DOHH2 (cell line): ENCODE data around the gene EDN3.

Experiments used
- H3F3A ChIP-seq: fragments of 200-600 bp; sonication (generic), shearing (Covaris generic); 2 replicates; pipeline ENCODE4 v1.6.0; 2016; ENCODE audit warnings: antibody characterized with exemption, mild to moderate bottlenecking; ENCODE audit not compliant: control insufficient read depth, insufficient read depth
- H3K27ac ChIP-seq: fragments of 200-600 bp; sonication (generic); 2 replicates; pipeline ENCODE4 v1.5.1; 2014; ENCODE audit warnings: low read depth, mild to moderate bottlenecking, low read length, moderate library complexity
- H3K27me3 ChIP-seq: fragments of 200-600 bp; sonication (generic); 2 replicates; pipeline ENCODE4 v1.6.1; 2014; ENCODE audit warnings: mild to moderate bottlenecking, low read length, mixed read lengths; ENCODE audit not compliant: control insufficient read depth
- H3K36me3 ChIP-seq: fragments of 200-600 bp; sonication (generic); 2 replicates; pipeline ENCODE4 v1.6.1; 2014; ENCODE audit warnings: mild to moderate bottlenecking, low read length, moderate library complexity, mixed read lengths; ENCODE audit not compliant: control insufficient read depth
- H3K4me1 ChIP-seq: fragments of 200-600 bp; sonication (generic); 2 replicates; pipeline ENCODE4 v1.6.1; 2014; ENCODE audit warnings: mild to moderate bottlenecking, low read length, mixed read lengths; ENCODE audit not compliant: control insufficient read depth
- H3K4me2 ChIP-seq: fragments of 200-600 bp; sonication (generic); 2 replicates; pipeline ENCODE4 v1.6.0; 2014; ENCODE audit warnings: mild to moderate bottlenecking, low read length, moderate library complexity
- H3K4me3 ChIP-seq: fragments of 200-600 bp; sonication (generic); 2 replicates; pipeline ENCODE4 v1.5.1; 2014; ENCODE audit warnings: mild to moderate bottlenecking, low read length, mixed read lengths
- H3K79me2 ChIP-seq: fragments of 200-600 bp; sonication (generic); 2 replicates; pipeline ENCODE4 v1.6.1; 2014; ENCODE audit warnings: mild to moderate bottlenecking, low read length, mixed read lengths; ENCODE audit not compliant: control insufficient read depth
- H3K9me2 ChIP-seq: fragments of 200-600 bp; sonication (generic); replicated peaks from 2 replicates; pipeline ENCODE4 v1.6.1; 2014; ENCODE audit warnings: mild to moderate bottlenecking, low read length, mixed read lengths; ENCODE audit not compliant: control insufficient read depth
- H3K9me3 ChIP-seq: fragments of 200-600 bp; sonication (generic); 2 replicates; pipeline ENCODE4 v1.6.1; 2014; ENCODE audit warnings: antibody characterized with exemption, low read length, mixed read lengths; ENCODE audit not compliant: control insufficient read depth, insufficient read depth
- H4K20me1 ChIP-seq: fragments of 200-600 bp; sonication (generic); 2 replicates; pipeline ENCODE4 v1.6.0; 2014; ENCODE audit warnings: low read depth, mild to moderate bottlenecking, antibody characterized with exemption, low read length, moderate library complexity; ENCODE audit not compliant: control insufficient read depth, insufficient read depth
- CTCF ChIP-seq: fragments of 200-600 bp; sonication (generic); IDR thresholded peaks from one replicate; pipeline ENCODE4 v1.5.1; 2014; ENCODE audit warnings: antibody characterized with exemption, mild to moderate bottlenecking, low read depth, low read length; ENCODE audit not compliant: poor library complexity, severe bottlenecking
- EZH2phosphoT487 ChIP-seq: fragments of 200-600 bp; sonication (generic); IDR thresholded peaks from 2 replicates; pipeline ENCODE4 v1.6.1; 2017; ENCODE audit warnings: borderline replicate concordance, mild to moderate bottlenecking, antibody characterized with exemption, low read length, moderate library complexity, mixed read lengths

EDN3 gene

DNA sequence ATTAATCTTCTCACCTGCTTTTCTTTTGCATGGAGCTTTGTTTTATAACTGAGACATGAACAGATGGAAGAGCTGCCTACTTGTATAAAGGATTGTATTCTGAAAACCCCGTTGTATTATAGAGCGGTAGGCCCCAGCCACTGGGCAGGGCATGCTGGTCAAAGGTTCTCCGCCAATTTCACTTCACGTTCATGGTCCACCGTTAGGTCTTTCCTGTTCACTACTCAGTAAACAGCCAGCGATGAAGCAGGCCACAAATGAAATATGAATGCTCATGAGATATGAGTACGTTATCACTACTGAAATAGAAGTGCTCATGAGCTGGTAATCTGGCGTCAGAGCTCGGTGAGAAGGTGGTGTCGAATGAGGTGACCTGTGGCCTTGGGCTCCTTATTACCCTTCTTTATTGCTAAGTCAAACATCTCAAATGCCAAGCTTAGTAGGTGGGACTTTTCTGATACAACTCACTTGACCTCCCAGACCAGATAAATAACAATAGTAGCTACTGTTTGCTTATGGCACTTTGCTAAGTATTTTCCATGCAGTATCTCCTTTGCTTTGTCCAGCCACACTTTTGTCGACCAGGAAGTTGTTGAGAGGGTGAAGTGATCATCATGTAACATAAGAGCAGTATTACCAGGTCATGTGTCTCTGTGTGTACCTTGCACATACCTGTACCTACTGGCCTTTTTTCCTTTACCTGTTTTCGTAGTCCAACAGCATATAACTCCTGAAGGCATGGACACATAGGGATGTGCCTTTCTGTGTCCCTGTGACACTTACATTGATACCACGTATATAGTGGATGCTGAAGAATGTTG is 16.7 kb downstream of the EDN3 start:
- Histone ChIP-seq H3K9me2 (no peaks in the 10 kb centered on the region), H3K4me2 (no peak overlapping the region), H3K9me3 (no peaks in the 10 kb centered on the region), H3K4me3 (no peak overlapping the region), H3F3A (no peaks in the 10 kb centered on the region), H3K36me3 (no peaks in the 10 kb centered on the region), H4K20me1 (no peaks in the 10 kb centered on the region), H3K4me1 (no peaks in the 10 kb centered on the region), H3K27me3 (peaks cover 11% of the 10 kb centered on the region), H3K79me2 (no peaks in the 10 kb centered on the region), H3K27ac (no peak overlapping the region)
- TF ChIP-seq EZH2phosphoT487 (no peak), CTCF (no peak)

DNA sequence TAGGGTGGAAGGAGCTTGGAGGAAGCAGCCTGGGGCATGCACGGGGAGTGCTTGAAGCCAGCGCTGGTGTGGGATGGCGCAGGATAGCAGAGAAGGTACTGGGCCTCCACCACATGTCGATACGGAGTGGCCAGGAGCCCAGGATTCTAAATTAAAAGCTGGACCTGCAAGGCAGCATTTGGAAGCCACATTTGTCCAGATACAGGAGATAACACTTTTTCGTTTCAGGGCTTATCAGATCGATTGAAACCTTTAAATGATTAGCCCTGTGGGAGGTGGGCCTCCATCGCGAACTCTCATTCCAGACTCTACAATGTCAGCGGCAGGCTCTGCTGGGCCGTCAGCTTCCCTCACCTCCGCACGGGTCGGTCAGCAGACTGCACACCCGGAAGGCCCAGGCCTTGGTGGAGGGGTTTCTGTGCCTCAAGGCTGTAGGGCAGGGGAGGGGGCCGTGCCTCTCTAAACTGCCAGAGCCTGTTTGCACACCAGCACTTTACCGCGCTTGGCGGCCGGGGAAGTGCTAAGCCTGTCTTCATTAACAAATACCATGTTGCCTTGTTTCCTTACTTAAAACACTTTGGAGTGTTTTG is 17.9 kb downstream of the EDN3 start:
- H3K4me3 ChIP-seq, result no peak overlapping the region
- H3K27ac ChIP-seq, result no peak overlapping the region
- H3K36me3 ChIP-seq, result no peaks in the 10 kb centered on the region
- peaks cover 14% of the 10 kb centered on the region for H3K27me3 ChIP-seq
- H3K4me2 ChIP-seq, result no peak overlapping the region
- H4K20me1 ChIP-seq, result no peaks in the 10 kb centered on the region
- no peaks in the 10 kb centered on the region for H3K79me2 ChIP-seq
- no peaks in the 10 kb centered on the region for H3K9me2 ChIP-seq
- no peaks in the 10 kb centered on the region for H3K4me1 ChIP-seq
- TF ChIP-seq CTCF (no peak), EZH2phosphoT487 (no peak)
- no peaks in the 10 kb centered on the region for H3F3A ChIP-seq
- no peaks in the 10 kb centered on the region for H3K9me3 ChIP-seq

DNA sequence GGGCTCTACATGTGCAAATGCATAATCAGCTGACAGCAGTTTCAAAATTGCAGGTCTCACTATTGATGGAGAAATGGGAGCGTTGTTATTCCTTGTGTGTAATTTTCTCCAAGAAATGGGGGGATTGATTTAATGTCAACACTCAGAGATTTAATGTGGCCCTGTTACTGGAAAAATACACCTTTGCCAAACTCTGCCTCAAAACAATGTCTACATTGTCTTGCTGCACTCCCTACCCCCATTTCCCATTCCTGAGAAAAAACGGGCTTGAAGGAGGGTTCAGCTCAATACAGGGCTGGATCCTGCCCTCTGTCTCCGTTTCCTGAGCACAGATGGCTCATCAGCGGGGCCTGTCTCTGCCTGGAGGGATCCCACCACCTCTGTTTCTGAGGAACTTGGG is 18.4 kb downstream of the EDN3 start:
- no peaks in the 10 kb centered on the region for H4K20me1 ChIP-seq
- H3K27me3 ChIP-seq, result peaks cover 16% of the 10 kb centered on the region
- H3K9me2 ChIP-seq, result no peaks in the 10 kb centered on the region
- H3K36me3 ChIP-seq, result no peaks in the 10 kb centered on the region
- no peaks in the 10 kb centered on the region for H3K79me2 ChIP-seq
- H3F3A ChIP-seq, result no peaks in the 10 kb centered on the region
- no peaks in the 10 kb centered on the region for H3K4me1 ChIP-seq
- H3K4me3 ChIP-seq, result no peak overlapping the region
- no peaks in the 10 kb centered on the region for H3K9me3 ChIP-seq
- no peak overlapping the region for H3K27ac ChIP-seq
- TF ChIP-seq EZH2phosphoT487 (no peak), CTCF (no peak)
- no peak overlapping the region for H3K4me2 ChIP-seq
